Measurements from ENCODE around the gene PRAMEF1.
"Not testable (repeated sequence)": the region's sequence is repeated elsewhere in the genome, so short reads cannot be mapped to it uniquely, and the experiment has no call there.

The PRAMEF1 gene

GRCh38 chr1:12799730-12800129 lies 8.5 kb downstream of the PRAMEF1 start:
- no peaks in the 10 kb centered on the region for H3K36me3 ChIP-seq (ENCODE audit: control insufficient read depth, insufficient read depth, low read length)
- no peak for TF ChIP-seq CTCF (IDR thresholded peaks at IDR 0.05; ENCODE audit: insufficient read depth, low read length, poor library complexity, severe bottlenecking)
- DNase-seq (ENCODE audit: extremely low read depth, insufficient read length), result no peak
- no peak overlapping the region for H3K4me3 ChIP-seq (replicated peaks; ENCODE audit: low read depth, low read length)
- no peaks in the 10 kb centered on the region for H3K27me3 ChIP-seq (replicated peaks; ENCODE audit: control insufficient read depth, insufficient read depth, low read length)

- Histone ChIP-seq H3K36me3 (ENCODE audit: control insufficient read depth, insufficient read depth, low read length) (no peaks in the 10 kb centered on the region), H3K27me3 (replicated peaks; ENCODE audit: control insufficient read depth, insufficient read depth, low read length) (no peaks in the 10 kb centered on the region; the same call in 1 of the 2 replicates), H3K4me3 (replicated peaks; ENCODE audit: low read depth, low read length) (no peak overlapping the region)
- DNase-seq (ENCODE audit: extremely low read depth, insufficient read length), result no peak
- no peak for TF ChIP-seq CTCF (IDR thresholded peaks at IDR 0.05; ENCODE audit: insufficient read depth, low read length, poor library complexity, severe bottlenecking)
Measured at GRCh38 chr1:12809933-12810332, 18.7 kb downstream of the PRAMEF1 start.

GRCh38 chr1:12810691-12811408 lies 19.7 kb downstream of the PRAMEF1 start:
- no peak for TF ChIP-seq CTCF (IDR thresholded peaks at IDR 0.05; ENCODE audit: insufficient read depth, low read length, poor library complexity, severe bottlenecking)
- Histone ChIP-seq H3K4me3 (replicated peaks; ENCODE audit: low read depth, low read length) (no peak overlapping the region), H3K27me3 (replicated peaks; ENCODE audit: control insufficient read depth, insufficient read depth, low read length) (no peaks in the 10 kb centered on the region; the same call in 1 of the 2 replicates), H3K36me3 (ENCODE audit: control insufficient read depth, insufficient read depth, low read length) (no peaks in the 10 kb centered on the region)
- DNase-seq (ENCODE audit: extremely low read depth, insufficient read length), result no peak

- H3K27me3 ChIP-seq (replicated peaks; ENCODE audit: control insufficient read depth, insufficient read depth, low read length), result no peaks in the 10 kb centered on the region; the same call in 1 of the 2 replicates
- no peak for DNase-seq (ENCODE audit: extremely low read depth, insufficient read length)
- no peak overlapping the region for H3K4me3 ChIP-seq (replicated peaks; ENCODE audit: low read depth, low read length)
- TF ChIP-seq CTCF (IDR thresholded peaks at IDR 0.05; ENCODE audit: insufficient read depth, low read length, poor library complexity, severe bottlenecking), result no peak
- H3K36me3 ChIP-seq (ENCODE audit: control insufficient read depth, insufficient read depth, low read length), result no peaks in the 10 kb centered on the region
Measured at GRCh38 chr1:12811409-12811784, 20.2 kb downstream of the PRAMEF1 start.

GRCh38 chr1:12819061-12819460 lies 27.9 kb downstream of the PRAMEF1 start:
- not testable (repeated sequence) for H3K36me3 ChIP-seq (ENCODE audit: control insufficient read depth, insufficient read depth, low read length); H3K4me3 ChIP-seq (replicated peaks; ENCODE audit: low read depth, low read length); H3K27me3 ChIP-seq (replicated peaks; ENCODE audit: control insufficient read depth, insufficient read depth, low read length); DNase-seq (ENCODE audit: extremely low read depth, insufficient read length)

GRCh38 chr1:12831310-12831709 lies 40.1 kb downstream of the PRAMEF1 start, which contains the start of gene PRAMEF11:
PRAMEF11 (minus strand) TSS chr1:12831410; CDS start chr1:12828789, 2,621 bp downstream.
- not testable (repeated sequence) for H3K27me3 ChIP-seq (replicated peaks; ENCODE audit: control insufficient read depth, insufficient read depth, low read length); DNase-seq (ENCODE audit: extremely low read depth, insufficient read length); H3K4me3 ChIP-seq (replicated peaks; ENCODE audit: low read depth, low read length); H3K36me3 ChIP-seq (ENCODE audit: control insufficient read depth, insufficient read depth, low read length)

GRCh38 chr1:12833251-12833650 lies 42.1 kb downstream of the PRAMEF1 start:
- H3K36me3 ChIP-seq (ENCODE audit: control insufficient read depth, insufficient read depth, low read length); H3K27me3 ChIP-seq (replicated peaks; ENCODE audit: control insufficient read depth, insufficient read depth, low read length); DNase-seq (ENCODE audit: extremely low read depth, insufficient read length); H3K4me3 ChIP-seq (replicated peaks; ENCODE audit: low read depth, low read length): not testable (repeated sequence)
